A673 (cell line): ENCODE measurements around the gene PDS5A. TPM values are rescaled to one million over a fixed set of nuclear protein-coding genes. Genes with fewer than 3 reads are reported as not detected.
"Not testable (repeated sequence)": the region's sequence is repeated elsewhere in the genome, so short reads cannot be mapped to it uniquely, and the experiment has no call there.

Source experiments
- Bru-seq: library from RNA; stranded (reverse); fragments of 400-500 nt; gene quantifications from one replicate; lab custom pipeline; 2021; lab: Mats Ljungman, UMichigan
- BruChase-seq, 2 experiments: library from RNA; stranded (reverse); fragments of 400-500 nt; gene quantifications; one replicate each; lab custom pipeline; 2021; lab: Mats Ljungman, UMichigan
- BruUV-seq: library from RNA; stranded (reverse); fragments of 400-500 nt; replicated peaks from 2 replicates; lab custom pipeline; 2021; lab: Mats Ljungman, UMichigan
- CTCF ChIA-PET: fragments of 300-600 bp; sonication (Branson Sonifier 250); formaldehyde crosslinking; loops from one replicate; lab custom pipeline; 2022; ENCODE audit warnings: antibody characterized with exemption; lab: Charles Lee
- POLR2A ChIA-PET: fragments of 300-600 bp; sonication (Branson Sonifier 250); formaldehyde crosslinking; loops from one replicate; lab custom pipeline; 2022; ENCODE audit warnings: antibody characterized with exemption; ENCODE audit not compliant: low non-redundant PET; lab: Charles Lee
- DNase-seq: peaks from one replicate; pipeline ENCODE4 v3.0.0-alpha.2; 2015; ENCODE audit warnings: low spot score
- H3K27ac ChIP-seq: fragments of 200-600 bp; sonication (generic); 2 replicates; pipeline ENCODE4 v1.5.1; 2016; ENCODE audit warnings: mixed run types, low read depth, mild to moderate bottlenecking, mixed read lengths, antibody characterized with exemption, low read length; ENCODE audit not compliant: poor library complexity, severe bottlenecking
- H3K27me3 ChIP-seq: fragments of 200-600 bp; sonication (generic); replicated peaks from 2 replicates; pipeline ENCODE4 v1.6.1; 2017; ENCODE audit warnings: mixed run types, low read depth, mild to moderate bottlenecking, mixed read lengths, antibody characterized with exemption, low read length; ENCODE audit not compliant: insufficient read depth, poor library complexity
- H3K36me3 ChIP-seq: fragments of 200-600 bp; sonication (generic); 2 replicates; pipeline ENCODE4 v1.6.1; 2016; ENCODE audit warnings: mixed run types, mild to moderate bottlenecking, mixed read lengths, antibody characterized with exemption, low read length; ENCODE audit not compliant: insufficient read depth, poor library complexity, severe bottlenecking
- H3K4me1 ChIP-seq: fragments of 200-600 bp; sonication (generic); 2 replicates; pipeline ENCODE4 v1.6.1; 2017; ENCODE audit warnings: mixed run types, mild to moderate bottlenecking, mixed read lengths, antibody characterized with exemption, low read length; ENCODE audit not compliant: insufficient read depth, poor library complexity, severe bottlenecking
- H3K4me3 ChIP-seq: fragments of 200-600 bp; sonication (generic); 2 replicates; pipeline ENCODE4 v1.5.1; 2016; ENCODE audit warnings: low read depth, mixed run types, mild to moderate bottlenecking, mixed read lengths, low read length; ENCODE audit not compliant: poor library complexity, severe bottlenecking
- H3K9me3 ChIP-seq: fragments of 200-600 bp; sonication (generic); 2 replicates; pipeline ENCODE4 v1.6.1; 2016; ENCODE audit warnings: mixed run types, low read depth, mild to moderate bottlenecking, mixed read lengths, antibody characterized with exemption, low read length; ENCODE audit not compliant: poor library complexity, severe bottlenecking
- CTCF ChIP-seq: fragments of 300-800, 200-600 bp; sonication (generic); conservative IDR thresholded peaks from 2 replicates; pipeline ENCODE4 v1.5.1; 2017; ENCODE audit warnings: low read depth, mild to moderate bottlenecking, antibody characterized with exemption, low read length, moderate library complexity, mixed read lengths
- EZH2 ChIP-seq: fragments of 200-600 bp; sonication (generic); IDR thresholded peaks from 2 replicates; pipeline ENCODE4 v1.6.1; 2017; ENCODE audit warnings: borderline replicate concordance, low read depth, mild to moderate bottlenecking, mixed read lengths, antibody characterized with exemption, low read length; ENCODE audit not compliant: poor library complexity, severe bottlenecking
- intact Hi-C: fragments of 100-400 bp; cut with micrococcal nuclease; formaldehyde crosslinking; loops from one replicate; pipeline ENCODE4 v1.10.0; 2022; ENCODE audit not compliant: unreplicated experiment
- long read RNA-seq: library from polyadenylated mRNA; stranded (forward); transcript quantifications from one replicate; pipeline ENCODE4 v2.0.0, GENCODE V29; 2022
- total RNA-seq: library from RNA; stranded (reverse); gene quantifications from 2 replicates; pipeline ENCODE4 v1.2.3, GENCODE V29; 2021

Gene PDS5A
- 104 and 106 TPM in 2 replicates for total RNA-seq
- percentile 94 among the genes with signal in this experiment for Bru-seq, nascent RNA
- BruChase-seq, experiment 1, labeled RNA remaining after a 2-hour chase = percentile 93 among the genes with signal in this experiment
- percentile 95 among the genes with signal in this experiment for BruChase-seq, experiment 2, labeled RNA remaining after a 6-hour chase
- long read RNA-seq, full-length matches to known transcripts = 47 of 85 reads
- long read RNA-seq, partial matches to known transcripts = 9 of 85 reads
- long read RNA-seq, other reads (novel, unspliced or antisense) = 29 of 85 reads

- no TSS peak for BruUV-seq
- peak within 1 kb of the TSS; percentile 100 for H3K4me3 ChIP-seq
- peaks cover 30% of the 10 kb centered on the region for H3K36me3 ChIP-seq
- H3K9me3 ChIP-seq = no peaks in the 10 kb centered on the region
- H3K27me3 ChIP-seq = no peaks in the 10 kb centered on the region
- H3K27ac ChIP-seq = peak within 1 kb of the TSS; percentile 94
- peaks cover 9% of the 10 kb centered on the region for H3K4me1 ChIP-seq
- CTCF ChIA-PET = interaction anchor here (0.5 kb wide), 1 partner anchor 79 kb away, joined by 3 read pairs; the partner anchor contains the start of gene N4BP2
- POLR2A ChIA-PET = no interaction called here
- TF ChIP-seq CTCF = peak; percentile 69
- TF ChIP-seq EZH2 = no peak
- peak; percentile 96 for DNase-seq
- intact Hi-C loops = loop anchor here (2.0 to 10.0 kb wide), 3 partner anchors 281 to 450 kb away; partner anchors contain the start of genes SMIM14 and UGDH
Measured at GRCh38 chr4:39977489-39978377, at the start of gene PDS5A. TSS of gene PDS5A (minus strand) at chr4:39977911. CDS start at chr4:39976577, 1,334 bp downstream.

GRCh38 chr4:40024049-40024448 lies 46.3 kb upstream of the PDS5A start:
- H3K27me3 ChIP-seq, H3K36me3 ChIP-seq, DNase-seq, intact Hi-C loops, POLR2A ChIA-PET, H3K9me3 ChIP-seq, H3K4me3 ChIP-seq, CTCF ChIA-PET, H3K27ac ChIP-seq, BruUV-seq, H3K4me1 ChIP-seq: not testable (repeated sequence)

GRCh38 chr4:40021116-40021515 lies 43.4 kb upstream of the PDS5A start:
- BruUV-seq, H3K9me3 ChIP-seq, DNase-seq, H3K4me1 ChIP-seq, H3K27ac ChIP-seq, H3K36me3 ChIP-seq, H3K27me3 ChIP-seq, intact Hi-C loops, H3K4me3 ChIP-seq, POLR2A ChIA-PET: not testable (repeated sequence)
- CTCF ChIA-PET = interaction anchor here (0.7 kb wide), 1 partner anchor 954 kb away, joined by 3 read pairs; no protein-coding TSS in a partner anchor

- no peak for DNase-seq
- intact Hi-C loops = no loop called here
- no peaks in the 10 kb centered on the region for H3K9me3 ChIP-seq
- no peaks in the 10 kb centered on the region for H3K4me1 ChIP-seq
- H3K4me3 ChIP-seq = no peak overlapping the region
- TF ChIP-seq CTCF = no peak
- TF ChIP-seq EZH2 = no peak
- no peak overlapping the region for H3K27ac ChIP-seq
- ChIA-PET POLR2A (no interaction called here), CTCF (no interaction called here)
- H3K27me3 ChIP-seq = no peaks in the 10 kb centered on the region
- BruUV-seq = no TSS peak
- no peaks in the 10 kb centered on the region for H3K36me3 ChIP-seq
Measured at GRCh38 chr4:40020221-40020620, 42.5 kb upstream of the PDS5A start.
